Measurements from ENCODE around the gene CLEC4A. TPM values are rescaled to one million over a fixed set of nuclear protein-coding genes. Genes with fewer than 3 reads are reported as not detected.

The CLEC4A gene
- total and polyA plus RNA-seq, 2 of the 8 experiments (the other 6 are each of a cell fraction or from before 2014, with no cell fraction given) = 0.41 to 0.44 TPM

- no peaks in the 10 kb centered on the region for H3K27me3 ChIP-seq (replicated peaks in 1 of 4; ENCODE audit: control insufficient read depth in 3 of 4, extremely low read depth in 1 of 4, insufficient read depth in 3 of 4, low read length in 3 of 4)
- no peak overlapping the region for H3K27ac ChIP-seq (ENCODE audit: low read depth, low read length)
- no peak for FAIRE-seq
- no peaks in the 10 kb centered on the region for H3K4me1 ChIP-seq (replicated peaks in 1 of 4; ENCODE audit: control insufficient read depth in 3 of 4, insufficient read depth in 4 of 4, low read length in 3 of 4)
- H4K5ac ChIP-seq (ENCODE audit: insufficient read length, low read depth, low read length) = no peak overlapping the region
- ChIA-PET CTCF (ENCODE audit: partially characterized antibody) (interaction anchor here (0.7 kb wide), 1 partner anchor 34 kb away, joined by 3 read pairs; no protein-coding TSS in a partner anchor), POLR2A (ENCODE audit: partially characterized antibody) (interaction anchor here (1.2 kb wide), 1 partner anchor 11 kb away, joined by 3 read pairs; no protein-coding TSS in a partner anchor)
- H2AFZ ChIP-seq (ENCODE audit: low read length) = no peak overlapping the region
- no peak overlapping the region for H3K4me2 ChIP-seq (ENCODE audit: insufficient read depth in 1 of 2, low read depth in 2 of 2, low read length in 2 of 2)
- no peak for DNase-seq (ENCODE audit: low read depth in 1 of 2, low spot score in 2 of 2)
- H2BK15ac ChIP-seq (ENCODE audit: low read length) = no peak overlapping the region
- H4K8ac ChIP-seq (ENCODE audit: extremely low read depth, insufficient read depth, low read length) = no peak overlapping the region
- H3K18ac ChIP-seq (ENCODE audit: extremely low read depth, low read length) = no peak overlapping the region
- no peaks in the 10 kb centered on the region for H3K9me3 ChIP-seq (ENCODE audit: insufficient read depth in 2 of 2, low read depth in 1 of 2, low read length in 1 of 2)
- H4K91ac ChIP-seq (replicated peaks; ENCODE audit: insufficient read length, low read length) = no peak overlapping the region
- H4K20me1 ChIP-seq (replicated peaks in 1 of 2; ENCODE audit: control insufficient read depth in 1 of 2, insufficient read depth in 2 of 2, low read length in 2 of 2) = no peaks in the 10 kb centered on the region
- H3K56ac ChIP-seq (replicated peaks; ENCODE audit: insufficient read length, low read depth, low read length) = no peak overlapping the region
- H3K23ac ChIP-seq (ENCODE audit: insufficient read length) = no peak overlapping the region
- no peaks in the 10 kb centered on the region for H3K36me3 ChIP-seq (ENCODE audit: control insufficient read depth in 2 of 4, insufficient read depth in 4 of 4, low read length in 3 of 4)
- no peak overlapping the region for H2AK5ac ChIP-seq (ENCODE audit: low read depth, low read length)
- H3K4me3 ChIP-seq (ENCODE audit: extremely low read depth in 1 of 4, insufficient read depth in 2 of 4, low read depth in 3 of 4, low read length in 4 of 4) = no peak overlapping the region
- no peaks in the 10 kb centered on the region for H3K79me2 ChIP-seq (ENCODE audit: control insufficient read depth in 1 of 2, insufficient read depth in 2 of 2, low read length in 2 of 2)
- H2BK12ac ChIP-seq (ENCODE audit: low read depth, low read length) = no peak overlapping the region
- no peak overlapping the region for H3K4ac ChIP-seq (replicated peaks; ENCODE audit: insufficient read length, low read depth, low read length)
- no peaks in the 10 kb centered on the region for H3K23me2 ChIP-seq (ENCODE audit: low read depth, low read length)
- H2BK120ac ChIP-seq (replicated peaks; ENCODE audit: low read depth, low read length) = no peak overlapping the region
- no peak overlapping the region for H2BK5ac ChIP-seq (ENCODE audit: low read depth, low read length)
- H2BK20ac ChIP-seq (ENCODE audit: low read length) = no peak overlapping the region
- no peaks in the 10 kb centered on the region for H3K79me1 ChIP-seq (ENCODE audit: low read depth, low read length)
- no peak overlapping the region for H3K9ac ChIP-seq (replicated peaks in 1 of 4; ENCODE audit: extremely low read depth in 1 of 4, low read depth in 3 of 4, low read length in 3 of 4)
- H3K14ac ChIP-seq (ENCODE audit: insufficient read length) = no peak overlapping the region
- no peak for TF ChIP-seq BACH1 (IDR thresholded peaks at IDR 0.05; ENCODE audit: low read length)
- no peak for TF ChIP-seq GTF2F1 (IDR thresholded peaks at IDR 0.05; ENCODE audit: borderline replicate concordance, low read depth, low read length)
- no peak for TF ChIP-seq RXRA (IDR thresholded peaks at IDR 0.05; ENCODE audit: insufficient read depth, low read depth, low read length)
- TF ChIP-seq RAD21 (IDR thresholded peaks at IDR 0.05 in 1 of 2, conservative IDR thresholded peaks at IDR 0.05 in 1 of 2; ENCODE audit: low read depth in 2 of 2, low read length in 2 of 2) = no peak
- TF ChIP-seq HDAC2 (IDR thresholded peaks at IDR 0.05; ENCODE audit: borderline replicate concordance in 1 of 2, low read depth in 2 of 2, low read length in 2 of 2) = no peak
- no peak for TF ChIP-seq CBX5 (IDR thresholded peaks at IDR 0.05; ENCODE audit: low read depth, low read length)
Observed at GRCh38 chr12:8157484-8158198, 34.2 kb downstream of the CLEC4A start.
